ENCODE measurements around the gene KRT6C.

Gene KRT6C

DNA sequence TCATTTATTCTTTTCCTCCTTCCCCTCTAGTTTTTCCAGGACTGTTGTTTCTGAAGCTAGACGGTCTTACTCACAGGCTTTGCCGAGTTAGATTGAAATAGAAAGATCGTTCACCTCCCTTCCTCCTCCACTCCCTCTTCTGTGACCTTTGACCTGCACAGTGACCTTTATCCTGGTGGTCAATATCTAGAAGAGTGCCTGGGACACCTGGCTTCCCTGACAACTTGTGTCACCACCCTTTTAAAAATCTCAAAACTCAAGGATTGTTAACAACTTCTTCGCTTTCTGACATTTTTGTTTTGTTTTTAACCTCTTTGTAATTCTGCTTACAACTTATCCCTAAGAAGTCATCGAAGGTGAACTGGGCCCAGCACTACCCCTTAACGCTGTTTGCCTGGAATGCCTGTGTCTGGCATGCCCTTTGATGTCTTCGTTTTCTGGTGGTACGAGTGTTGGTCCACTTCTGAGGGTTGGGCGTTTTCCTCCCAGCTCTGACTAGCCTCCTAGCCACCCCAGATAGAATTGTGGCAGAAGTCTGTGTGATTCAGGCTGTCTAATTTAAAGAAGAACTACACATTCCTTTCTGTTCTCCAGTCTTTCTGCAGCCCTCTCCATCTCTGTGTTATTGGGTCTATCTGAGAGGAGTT lies 36.7 kb downstream of the KRT6C start:
- no peaks in the 10 kb centered on the region for H3K9me3 ChIP-seq (ENCODE audit: control insufficient read depth, insufficient read depth, low read depth, low read length)
- no peak overlapping the region for H3K27ac ChIP-seq (ENCODE audit: extremely low read depth, low read depth, low read length)
- no peaks in the 10 kb centered on the region for H3K36me3 ChIP-seq (ENCODE audit: control insufficient read depth in 2 of 2, insufficient read depth in 1 of 2, low read length in 2 of 2)
- POLR2A ChIA-PET = no interaction called here
- CTCF ChIA-PET = interaction anchor here (0.6 kb wide), 1 partner anchor 28 kb away, joined by 3 read pairs; no protein-coding TSS in a partner anchor
- no peak overlapping the region for H3K4me3 ChIP-seq (ENCODE audit: low read depth, low read length)
- no peaks in the 10 kb centered on the region for H3K4me1 ChIP-seq (ENCODE audit: control insufficient read depth, insufficient read depth, low read length)
- TF ChIP-seq ZNF23 (tag by site-specific recombination; IDR thresholded peaks at IDR 0.05; ENCODE audit: borderline replicate concordance) = no peak
- TF ChIP-seq ZNF324 (tag by site-specific recombination; IDR thresholded peaks at IDR 0.05) = no peak
- no peak for TF ChIP-seq ZNF670 (tag by site-specific recombination; IDR thresholded peaks at IDR 0.05; ENCODE audit: low read depth)
- TF ChIP-seq ZNF544 (tag by site-specific recombination; IDR thresholded peaks at IDR 0.05) = no peak
- TF ChIP-seq ZNF302 (tag by site-specific recombination; IDR thresholded peaks at IDR 0.05; ENCODE audit: low read depth) = no peak
- no peak for TF ChIP-seq ZNF174 (tag by site-specific recombination; IDR thresholded peaks at IDR 0.05)
- TF ChIP-seq ZBTB21 (tag by site-specific recombination; IDR thresholded peaks at IDR 0.05) = no peak

DNA sequence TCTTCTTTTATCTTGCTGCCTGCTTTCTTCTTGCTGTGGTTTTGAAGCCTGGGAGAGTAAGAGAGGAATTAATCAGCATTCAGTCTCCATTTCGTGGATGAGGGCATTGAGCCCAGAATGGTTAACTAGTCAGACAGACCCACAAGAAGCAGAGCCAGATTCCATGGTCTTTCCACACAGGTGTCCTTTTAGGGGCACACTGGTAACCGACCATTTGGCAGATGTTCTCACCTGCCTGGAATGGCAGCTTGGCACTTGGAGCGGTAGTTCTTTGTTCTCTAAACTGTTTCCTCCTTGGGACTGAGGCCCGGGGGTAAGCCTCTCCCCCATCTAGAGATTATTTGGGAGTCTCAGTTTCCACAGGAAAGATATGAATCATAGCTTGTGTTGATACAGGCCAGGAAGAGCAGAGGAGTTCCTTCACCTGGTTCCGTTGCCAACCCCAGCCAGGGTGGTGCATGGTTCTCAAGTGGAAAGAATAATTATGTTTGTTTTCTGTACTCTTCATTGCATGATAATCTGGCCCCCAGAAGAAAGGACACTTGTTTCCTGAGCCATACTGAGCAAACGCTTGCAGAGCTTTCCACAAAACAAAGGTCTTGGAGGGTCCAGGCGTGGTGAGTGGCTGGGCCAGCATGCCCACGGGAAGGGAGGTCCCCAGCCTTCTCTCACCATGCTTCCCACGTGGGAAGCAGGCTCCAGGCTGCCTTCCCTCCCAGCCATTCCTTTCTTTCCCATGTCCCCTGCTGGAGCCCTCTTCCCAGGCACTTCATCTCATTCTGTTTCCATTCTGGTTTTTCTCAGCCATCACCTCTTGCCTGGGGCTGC lies 37.4 kb downstream of the KRT6C start:
- Histone ChIP-seq H3K27ac (ENCODE audit: extremely low read depth, low read depth, low read length) (no peak overlapping the region), H3K9me3 (ENCODE audit: control insufficient read depth, insufficient read depth, low read depth, low read length) (no peaks in the 10 kb centered on the region), H3K36me3 (ENCODE audit: control insufficient read depth in 2 of 2, insufficient read depth in 1 of 2, low read length in 2 of 2) (no peaks in the 10 kb centered on the region), H3K4me1 (ENCODE audit: control insufficient read depth, insufficient read depth, low read length) (no peaks in the 10 kb centered on the region), H3K4me3 (ENCODE audit: low read depth, low read length) (no peak overlapping the region)
- CTCF ChIA-PET = interaction anchor here (0.6 to 0.7 kb wide), 2 partner anchors 28 to 435 kb away, joined by 3 to 4 read pairs; no protein-coding TSS in a partner anchor
- POLR2A ChIA-PET = no interaction called here
- TF ChIP-seq ZNF792 (tag by site-specific recombination; IDR thresholded peaks at IDR 0.05) = no peak

DNA sequence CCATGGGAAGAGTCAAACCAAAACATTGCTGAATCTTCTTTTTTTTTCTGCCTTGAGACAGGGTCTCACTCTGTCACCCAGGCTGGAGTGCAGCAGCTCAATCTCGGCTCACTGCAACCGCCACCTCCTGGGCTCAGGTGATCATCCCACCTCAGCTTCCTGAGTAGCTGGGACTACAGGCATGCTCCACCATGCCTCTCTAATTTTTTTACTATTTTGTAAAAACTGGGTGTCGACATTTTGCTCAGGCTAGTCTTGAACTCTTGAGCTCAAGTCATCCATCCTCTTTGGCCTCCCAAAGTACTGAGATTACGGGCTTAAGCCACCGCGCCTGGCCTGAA lies 38.0 kb downstream of the KRT6C start:
- Histone ChIP-seq H3K36me3 (ENCODE audit: control insufficient read depth in 2 of 2, insufficient read depth in 1 of 2, low read length in 2 of 2) (no peaks in the 10 kb centered on the region), H3K4me1 (ENCODE audit: control insufficient read depth, insufficient read depth, low read length) (no peaks in the 10 kb centered on the region), H3K27ac (ENCODE audit: extremely low read depth, low read depth, low read length) (no peak overlapping the region), H3K9me3 (ENCODE audit: control insufficient read depth, insufficient read depth, low read depth, low read length) (no peaks in the 10 kb centered on the region), H3K4me3 (ENCODE audit: low read depth, low read length) (no peak overlapping the region)
- ChIA-PET POLR2A (no interaction called here), CTCF (interaction anchor here (0.7 kb wide), 1 partner anchor 435 kb away, joined by 4 read pairs; no protein-coding TSS in a partner anchor)
- TF ChIP-seq, protein P1, sequence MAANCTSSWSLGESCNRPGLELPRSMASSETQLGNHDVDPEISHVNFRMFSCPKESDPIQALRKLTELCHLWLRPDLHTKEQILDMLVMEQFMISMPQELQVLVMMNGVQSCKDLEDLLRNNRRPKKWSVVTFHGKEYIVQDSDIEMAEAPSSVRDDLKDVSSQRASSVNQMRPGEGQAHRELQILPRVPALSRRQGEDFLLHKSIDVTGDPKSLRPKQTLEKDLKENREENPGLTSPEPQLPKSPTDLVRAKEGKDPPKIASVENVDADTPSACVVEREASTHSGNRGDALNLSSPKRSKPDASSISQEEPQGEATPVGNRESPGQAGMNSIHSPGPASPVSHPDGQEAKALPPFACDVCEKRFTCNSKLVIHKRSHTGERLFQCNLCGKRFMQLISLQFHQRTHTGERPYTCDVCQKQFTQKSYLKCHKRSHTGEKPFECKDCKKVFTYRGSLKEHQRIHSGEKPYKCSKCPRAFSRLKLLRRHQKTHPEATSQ (tag by site-specific recombination; IDR thresholded peaks at IDR 0.05) = no peak
- no peak for TF ChIP-seq ZNF473 (tag by site-specific recombination; IDR thresholded peaks at IDR 0.05)
- TF ChIP-seq ZBTB8A (tag by site-specific recombination; IDR thresholded peaks at IDR 0.05) = no peak
- TF ChIP-seq ZNF549 (tag by site-specific recombination; IDR thresholded peaks at IDR 0.05) = no peak
- TF ChIP-seq, protein P2, sequence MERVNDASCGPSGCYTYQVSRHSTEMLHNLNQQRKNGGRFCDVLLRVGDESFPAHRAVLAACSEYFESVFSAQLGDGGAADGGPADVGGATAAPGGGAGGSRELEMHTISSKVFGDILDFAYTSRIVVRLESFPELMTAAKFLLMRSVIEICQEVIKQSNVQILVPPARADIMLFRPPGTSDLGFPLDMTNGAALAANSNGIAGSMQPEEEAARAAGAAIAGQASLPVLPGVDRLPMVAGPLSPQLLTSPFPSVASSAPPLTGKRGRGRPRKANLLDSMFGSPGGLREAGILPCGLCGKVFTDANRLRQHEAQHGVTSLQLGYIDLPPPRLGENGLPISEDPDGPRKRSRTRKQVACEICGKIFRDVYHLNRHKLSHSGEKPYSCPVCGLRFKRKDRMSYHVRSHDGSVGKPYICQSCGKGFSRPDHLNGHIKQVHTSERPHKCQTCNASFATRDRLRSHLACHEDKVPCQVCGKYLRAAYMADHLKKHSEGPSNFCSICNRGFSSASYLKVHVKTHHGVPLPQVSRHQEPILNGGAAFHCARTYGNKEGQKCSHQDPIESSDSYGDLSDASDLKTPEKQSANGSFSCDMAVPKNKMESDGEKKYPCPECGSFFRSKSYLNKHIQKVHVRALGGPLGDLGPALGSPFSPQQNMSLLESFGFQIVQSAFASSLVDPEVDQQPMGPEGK (tag by site-specific recombination; IDR thresholded peaks at IDR 0.05) = no peak
- no peak for TF ChIP-seq KLF8 (tag by site-specific recombination; IDR thresholded peaks at IDR 0.05)
- TF ChIP-seq ZNF311 (tag by site-specific recombination; IDR thresholded peaks at IDR 0.05; ENCODE audit: borderline replicate concordance) = no peak
- TF ChIP-seq BCL11B (tag by site-specific recombination; IDR thresholded peaks at IDR 0.05; ENCODE audit: low read depth) = no peak
- no peak for TF ChIP-seq ZNF548 (tag by site-specific recombination; IDR thresholded peaks at IDR 0.05)
- no peak for TF ChIP-seq IKZF3 (tag by site-specific recombination; IDR thresholded peaks at IDR 0.05)
- TF ChIP-seq, protein P3, sequence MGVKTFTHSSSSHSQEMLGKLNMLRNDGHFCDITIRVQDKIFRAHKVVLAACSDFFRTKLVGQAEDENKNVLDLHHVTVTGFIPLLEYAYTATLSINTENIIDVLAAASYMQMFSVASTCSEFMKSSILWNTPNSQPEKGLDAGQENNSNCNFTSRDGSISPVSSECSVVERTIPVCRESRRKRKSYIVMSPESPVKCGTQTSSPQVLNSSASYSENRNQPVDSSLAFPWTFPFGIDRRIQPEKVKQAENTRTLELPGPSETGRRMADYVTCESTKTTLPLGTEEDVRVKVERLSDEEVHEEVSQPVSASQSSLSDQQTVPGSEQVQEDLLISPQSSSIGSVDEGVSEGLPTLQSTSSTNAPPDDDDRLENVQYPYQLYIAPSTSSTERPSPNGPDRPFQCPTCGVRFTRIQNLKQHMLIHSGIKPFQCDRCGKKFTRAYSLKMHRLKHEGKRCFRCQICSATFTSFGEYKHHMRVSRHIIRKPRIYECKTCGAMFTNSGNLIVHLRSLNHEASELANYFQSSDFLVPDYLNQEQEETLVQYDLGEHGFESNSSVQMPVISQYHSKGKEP (tag by site-specific recombination; IDR thresholded peaks at IDR 0.05) = no peak
- TF ChIP-seq WT1 (tag by site-specific recombination; IDR thresholded peaks at IDR 0.05) = no peak
- no peak for TF ChIP-seq ZBTB48 (tag by site-specific recombination; IDR thresholded peaks at IDR 0.05)
- TF ChIP-seq, protein P4, sequence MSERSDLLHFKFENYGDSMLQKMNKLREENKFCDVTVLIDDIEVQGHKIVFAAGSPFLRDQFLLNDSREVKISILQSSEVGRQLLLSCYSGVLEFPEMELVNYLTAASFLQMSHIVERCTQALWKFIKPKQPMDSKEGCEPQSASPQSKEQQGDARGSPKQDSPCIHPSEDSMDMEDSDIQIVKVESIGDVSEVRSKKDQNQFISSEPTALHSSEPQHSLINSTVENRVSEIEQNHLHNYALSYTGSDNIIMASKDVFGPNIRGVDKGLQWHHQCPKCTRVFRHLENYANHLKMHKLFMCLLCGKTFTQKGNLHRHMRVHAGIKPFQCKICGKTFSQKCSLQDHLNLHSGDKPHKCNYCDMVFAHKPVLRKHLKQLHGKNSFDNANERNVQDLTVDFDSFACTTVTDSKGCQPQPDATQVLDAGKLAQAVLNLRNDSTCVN (tag by site-specific recombination; optimal IDR thresholded peaks at IDR 0.05) = no peak
- TF ChIP-seq, protein P5, sequence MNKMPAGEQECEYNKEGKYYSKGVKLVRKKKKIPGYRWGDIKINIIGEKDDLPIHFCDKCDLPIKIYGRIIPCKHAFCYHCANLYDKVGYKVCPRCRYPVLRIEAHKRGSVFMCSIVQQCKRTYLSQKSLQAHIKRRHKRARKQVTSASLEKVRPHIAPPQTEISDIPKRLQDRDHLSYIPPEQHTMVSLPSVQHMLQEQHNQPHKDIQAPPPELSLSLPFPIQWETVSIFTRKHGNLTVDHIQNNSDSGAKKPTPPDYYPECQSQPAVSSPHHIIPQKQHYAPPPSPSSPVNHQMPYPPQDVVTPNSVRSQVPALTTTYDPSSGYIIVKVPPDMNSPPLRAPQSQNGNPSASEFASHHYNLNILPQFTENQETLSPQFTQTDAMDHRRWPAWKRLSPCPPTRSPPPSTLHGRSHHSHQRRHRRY (tag by site-specific recombination; IDR thresholded peaks at IDR 0.05) = no peak
- no peak for TF ChIP-seq SETDB1 (IDR thresholded peaks at IDR 0.05; ENCODE audit: insufficient read length, low read length)

Measured in HEK293 (cell line).